Fibroblast of lung (primary cell): ENCODE results near the gene WDR27. TPM values are rescaled to one million over a fixed set of nuclear protein-coding genes. Genes with fewer than 3 reads are reported as not detected.

Experiments
- DNase-seq, 2 donors: peaks; one replicate each; pipeline versions ENCODE4 v3.0.0 to v3.0.0-alpha.2; 2010; ENCODE audit warnings: low read depth in 2 of 2
- H2AFZ ChIP-seq: 2 replicates; pipeline ENCODE4 v1.5.1; 2012; ENCODE audit warnings: low read length, control low read depth, inconsistent platforms
- H3K27ac ChIP-seq: 2 replicates; pipeline ENCODE4 v1.5.1; 2011; ENCODE audit warnings: low read length, control low read depth; ENCODE audit not compliant: insufficient read depth
- H3K27me3 ChIP-seq: 2 replicates; pipeline ENCODE4 v1.5.1; 2011; ENCODE audit warnings: mild to moderate bottlenecking, low read length; ENCODE audit not compliant: control insufficient read depth, insufficient read depth
- H3K36me3 ChIP-seq: 2 replicates; pipeline ENCODE4 v1.5.1; 2011; ENCODE audit warnings: low read length; ENCODE audit not compliant: control insufficient read depth, insufficient read depth
- H3K4me1 ChIP-seq: 2 replicates; pipeline ENCODE4 v1.5.1; 2011; ENCODE audit warnings: low read length; ENCODE audit not compliant: control insufficient read depth, insufficient read depth; ENCODE audit errors: extremely low read depth
- H3K4me2 ChIP-seq: 2 replicates; pipeline ENCODE4 v1.5.1; 2011; ENCODE audit warnings: low read length, control low read depth; ENCODE audit not compliant: insufficient read depth; ENCODE audit errors: extremely low read depth
- H3K4me3 ChIP-seq, 4 experiments: fragments of 200-600 bp in 1 of 4; sonication (generic) in 1 of 4; replicated peaks in 1 of 4; 2 replicates each; pipeline ENCODE4 v1.5.1; 2011 to 2016; ENCODE audit warnings: low read length in 4 of 4, low read depth in 3 of 4, mild to moderate bottlenecking in 3 of 4, control low read depth in 2 of 4, inconsistent platforms in 1 of 4, mixed read lengths in 1 of 4; ENCODE audit not compliant: insufficient read depth in 1 of 4; ENCODE audit errors: control extremely low read depth in 1 of 4
- H3K79me2 ChIP-seq: 2 replicates; pipeline ENCODE4 v1.5.1; 2012; ENCODE audit warnings: mild to moderate bottlenecking, low read length, inconsistent platforms; ENCODE audit not compliant: control insufficient read depth, insufficient read depth
- H3K9ac ChIP-seq: 2 replicates; pipeline ENCODE4 v1.5.1; 2011; ENCODE audit warnings: mild to moderate bottlenecking, low read length, control low read depth; ENCODE audit not compliant: insufficient read depth
- H3K9me3 ChIP-seq: 2 replicates; pipeline ENCODE4 v1.5.1; 2012; ENCODE audit warnings: low read depth, low read length; ENCODE audit not compliant: control insufficient read depth, insufficient read depth
- H4K20me1 ChIP-seq: 2 replicates; pipeline ENCODE4 v1.5.1; 2011; ENCODE audit warnings: low read length; ENCODE audit not compliant: control insufficient read depth, insufficient read depth; ENCODE audit errors: extremely low read depth
- CTCF ChIP-seq, 2 donors: IDR thresholded peaks in 1 of 2; conservative IDR thresholded peaks in 1 of 2; 1 replicate in 1 of 2; 2 replicates in 1 of 2; pipeline ENCODE4 v1.5.1; 2011 to 2012; ENCODE audit warnings: low read length in 2 of 2, control low read depth in 1 of 2, inconsistent platforms in 1 of 2, low read depth in 1 of 2, mild to moderate bottlenecking in 1 of 2
- EZH2 ChIP-seq: IDR thresholded peaks from 2 replicates; pipeline ENCODE4 v1.5.1; 2012; ENCODE audit warnings: low read length, control low read depth, mild to moderate bottlenecking; ENCODE audit errors: missing control alignments
- polyA plus RNA-seq, 2 donors: library from polyadenylated mRNA; depleted of rRNA in 1 of 2; stranded (reverse) in 1 of 2; unstranded in 1 of 2; fragments of >200 nt; gene quantifications; 2 replicates each; pipeline ENCODE4 v1.2.1, GENCODE V29; 2011 to 2012; ENCODE audit warnings: missing spikeins in 1 of 2
- total RNA-seq: library from RNA; depleted of rRNA; stranded (reverse); fragments of >200 nt; gene quantifications from 2 replicates; pipeline ENCODE4 v1.2.1, GENCODE V29; 2014

The WDR27 gene
- total and polyA plus RNA-seq, 2 donors (not counting 1 experiment from before 2014, with no cell fraction given), result 8.8 to 23.3 TPM

- Histone ChIP-seq H3K79me2 (no peaks in the 10 kb centered on the region), H3K4me1 (no peaks in the 10 kb centered on the region), H3K9me3 (no peaks in the 10 kb centered on the region), H3K27ac (no peak overlapping the region), H4K20me1 (no peaks in the 10 kb centered on the region), H3K27me3 (no peaks in the 10 kb centered on the region), H3K4me2 (no peak overlapping the region), H2AFZ (no peak overlapping the region), H3K9ac (no peak overlapping the region), H3K4me3 (no peak overlapping the region), H3K36me3 (peaks cover 5% of the 10 kb centered on the region)
- DNase-seq, result no peak
- TF ChIP-seq EZH2 (no peak), CTCF (conservative IDR thresholded peaks at IDR 0.05 in 1 of 2, IDR thresholded peaks at IDR 0.05 in 1 of 2; ENCODE audit: low read depth in 1 of 2, low read length in 2 of 2) (no peak)
Measured at GRCh38 chr6:169659820-169660610, 41.8 kb downstream of the WDR27 start.

- Histone ChIP-seq H4K20me1 (no peaks in the 10 kb centered on the region), H3K27me3 (no peaks in the 10 kb centered on the region), H3K9ac (no peak overlapping the region), H3K79me2 (no peaks in the 10 kb centered on the region), H3K9me3 (no peaks in the 10 kb centered on the region), H3K4me3 (no peak overlapping the region), H3K4me1 (no peaks in the 10 kb centered on the region), H3K36me3 (no peaks in the 10 kb centered on the region), H2AFZ (no peak overlapping the region), H3K27ac (no peak overlapping the region), H3K4me2 (no peak overlapping the region)
- no peak for DNase-seq
- TF ChIP-seq CTCF (conservative IDR thresholded peaks at IDR 0.05 in 1 of 2, IDR thresholded peaks at IDR 0.05 in 1 of 2; ENCODE audit: low read depth in 1 of 2, low read length in 2 of 2), result no peak
- no peak for TF ChIP-seq EZH2
Measured at GRCh38 chr6:169657284-169657610, 44.6 kb downstream of the WDR27 start.

- Histone ChIP-seq H3K36me3 (no peaks in the 10 kb centered on the region), H3K79me2 (no peaks in the 10 kb centered on the region), H3K9me3 (no peaks in the 10 kb centered on the region), H2AFZ (no peak overlapping the region), H3K4me3 (no peak overlapping the region), H3K4me1 (no peaks in the 10 kb centered on the region), H3K27ac (no peak overlapping the region), H4K20me1 (no peaks in the 10 kb centered on the region), H3K9ac (no peak overlapping the region), H3K27me3 (no peaks in the 10 kb centered on the region), H3K4me2 (no peak overlapping the region)
- no peak for DNase-seq
- TF ChIP-seq CTCF (conservative IDR thresholded peaks at IDR 0.05 in 1 of 2, IDR thresholded peaks at IDR 0.05 in 1 of 2; ENCODE audit: low read depth in 1 of 2, low read length in 2 of 2) (no peak), EZH2 (no peak)
Measured at GRCh38 chr6:169656546-169657283, 45.1 kb downstream of the WDR27 start.
